Peyer's patch (tissue), 4 donors: Measurements from ENCODE around the gene LAPTM5.

Experiments
- CTCF ChIP-seq, 6 experiments: fragments of 450-650 bp in 4 of 6; fragments of 200-600 bp in 2 of 6; sonication (generic) in 1 of 6; IDR thresholded peaks; one replicate each; pipeline ENCODE4 v1.5.1; 2017 to 2019; ENCODE audit warnings: antibody characterized with exemption in 6 of 6, mild to moderate bottlenecking in 3 of 6, moderate library complexity in 1 of 6
- POLR2A ChIP-seq, 2 donors: fragments of 450-650 bp; IDR thresholded peaks; one replicate each; pipeline ENCODE4 v1.5.1; 2017; ENCODE audit warnings: antibody characterized with exemption in 2 of 2, mild to moderate bottlenecking in 2 of 2, moderate library complexity in 2 of 2

- TF ChIP-seq CTCF (IDR thresholded peaks at IDR 0.05) (no peak), POLR2A (IDR thresholded peaks at IDR 0.05) (no peak)
Measured at GRCh38 chr1:30765556-30766434, 8.2 kb upstream of the LAPTM5 start.
